ENCODE data around the gene LRFN5.

The LRFN5 gene

GRCh38 chr14:41785696-41786095, 179.0 kb downstream of the LRFN5 start:
- DNase-seq, result no peak

- DNase-seq, result no peak
Measured at GRCh38 chr14:41799817-41800216, 193.1 kb downstream of the LRFN5 start.

GRCh38 chr14:41805633-41806032, 199.0 kb downstream of the LRFN5 start:
- no peak for DNase-seq

- no peak for DNase-seq
Measured at GRCh38 chr14:41806366-41806975, 199.8 kb downstream of the LRFN5 start.

GRCh38 chr14:41810362-41810761, 203.7 kb downstream of the LRFN5 start:
- DNase-seq, result no peak

GRCh38 chr14:41817626-41818025, 210.9 kb downstream of the LRFN5 start:
- DNase-seq, result no peak

GRCh38 chr14:41824441-41824840, 217.8 kb downstream of the LRFN5 start:
- no peak for DNase-seq

GRCh38 chr14:41825622-41826021, 218.9 kb downstream of the LRFN5 start:
- no peak for DNase-seq

- DNase-seq, result no peak
Measured at GRCh38 chr14:41830714-41831406, 224.2 kb downstream of the LRFN5 start.

- DNase-seq, result no peak
Measured at GRCh38 chr14:41839661-41840060, 233.0 kb downstream of the LRFN5 start.

GRCh38 chr14:41859336-41859735, 252.7 kb downstream of the LRFN5 start:
- no peak for DNase-seq

GRCh38 chr14:41860586-41860985, 253.9 kb downstream of the LRFN5 start:
- no peak for DNase-seq

GRCh38 chr14:41865894-41866293, 259.2 kb downstream of the LRFN5 start:
- DNase-seq, result no peak

- no peak for DNase-seq
Measured at GRCh38 chr14:41868396-41868795, 261.7 kb downstream of the LRFN5 start.

- no peak for DNase-seq
Measured at GRCh38 chr14:41872931-41873685, 266.4 kb downstream of the LRFN5 start.

- DNase-seq, result no peak
Measured at GRCh38 chr14:41873686-41874317, 267.1 kb downstream of the LRFN5 start.

- no peak for DNase-seq
Measured at GRCh38 chr14:41875116-41875515, 268.4 kb downstream of the LRFN5 start.

- DNase-seq, result no peak
Measured at GRCh38 chr14:41878321-41878720, 271.6 kb downstream of the LRFN5 start.

GRCh38 chr14:41891624-41892023, 284.9 kb downstream of the LRFN5 start:
- DNase-seq, result no peak

GRCh38 chr14:41899416-41899815, 292.7 kb downstream of the LRFN5 start:
- DNase-seq, result no peak

GRCh38 chr14:41900644-41901043, 294.0 kb downstream of the LRFN5 start:
- no peak for DNase-seq

GRCh38 chr14:41901089-41901488, 294.4 kb downstream of the LRFN5 start:
- no peak for DNase-seq

- no peak for DNase-seq
Measured at GRCh38 chr14:41905394-41905964, 298.8 kb downstream of the LRFN5 start.
